WERI-Rb-1 (cell line): ENCODE measurements around the gene PHLPP1.

ENCODE experiments used
- DNase-seq: peaks from one replicate; pipeline ENCODE4 v3.0.0-alpha.2; 2020
- H3K27ac ChIP-seq: fragments of 250-450 bp; sonication (Bioruptor Pico); 2 replicates; pipeline ENCODE4 v1.5.1; 2020; ENCODE audit warnings: mild to moderate bottlenecking, moderate library complexity
- H3K27me3 ChIP-seq: fragments of 250-450 bp; sonication (Bioruptor Pico); 2 replicates; pipeline ENCODE4 v1.5.1; 2021; ENCODE audit warnings: mild to moderate bottlenecking, low read depth, moderate library complexity; ENCODE audit not compliant: insufficient read depth, severe bottlenecking
- H3K36me3 ChIP-seq: fragments of 250-450 bp; sonication (Bioruptor Pico); 2 replicates; pipeline ENCODE4 v1.5.1; 2020; ENCODE audit warnings: mild to moderate bottlenecking, moderate library complexity
- H3K4me3 ChIP-seq: 2 replicates; pipeline ENCODE4 v1.5.1; 2011; ENCODE audit warnings: low read depth, mild to moderate bottlenecking, control low read depth, low read length
- H3K9me3 ChIP-seq: fragments of 250-450 bp; sonication (Bioruptor Pico); 2 replicates; pipeline ENCODE4 v1.5.1; 2021; ENCODE audit warnings: mild to moderate bottlenecking, moderate library complexity; ENCODE audit not compliant: severe bottlenecking
- CTCF ChIP-seq: IDR thresholded peaks from 2 replicates; pipeline ENCODE4 v1.5.1; 2011; ENCODE audit warnings: low read depth, mild to moderate bottlenecking, control low read depth, inconsistent platforms, low read length

PHLPP1 gene

DNA sequence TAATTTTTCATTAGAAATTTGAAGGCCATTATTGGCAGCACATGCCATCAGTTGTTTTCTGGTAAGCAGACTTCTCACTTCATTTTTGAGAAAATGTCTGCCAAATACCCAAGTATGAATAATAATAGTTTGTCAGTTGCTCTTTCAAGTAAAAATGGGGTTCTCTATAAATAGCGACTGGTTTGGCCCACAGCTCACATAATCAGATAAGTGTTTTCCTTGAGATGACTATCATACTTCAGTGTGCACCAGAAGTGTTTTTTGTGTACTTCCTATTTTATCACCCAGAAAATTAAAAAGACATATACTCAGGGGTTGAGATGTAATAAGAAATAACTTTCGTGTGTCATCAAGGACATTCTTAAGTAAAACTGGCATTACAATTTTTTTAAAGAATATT is 147.1 kb downstream of the PHLPP1 start:
- Histone ChIP-seq H3K9me3 (no peaks in the 10 kb centered on the region), H3K27me3 (no peaks in the 10 kb centered on the region), H3K36me3 (peaks cover 6% of the 10 kb centered on the region), H3K4me3 (no peak overlapping the region), H3K27ac (no peak overlapping the region)
- TF ChIP-seq CTCF: no peak
- DNase-seq: no peak

DNA sequence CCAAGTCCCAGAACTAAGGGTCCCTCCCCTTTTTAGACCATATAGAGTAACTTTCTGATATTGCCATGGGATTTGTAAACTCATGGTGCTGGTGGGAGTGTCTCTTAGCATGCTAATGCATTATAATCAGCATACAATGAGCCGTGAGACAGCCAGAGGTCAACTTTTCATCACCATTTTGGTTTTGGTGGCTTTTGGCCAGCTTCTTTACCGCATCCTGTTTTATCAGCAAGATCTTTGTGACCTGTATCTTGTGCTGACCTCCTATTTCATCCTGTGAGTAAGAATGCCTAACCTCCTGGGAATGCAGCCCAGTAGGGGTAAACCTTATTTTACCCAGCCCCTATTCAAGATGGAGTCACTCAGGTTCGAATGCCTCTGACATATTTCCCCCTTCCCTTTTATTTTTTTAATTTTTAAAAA is 148.2 kb downstream of the PHLPP1 start:
- no peak for DNase-seq
- Histone ChIP-seq H3K27ac (no peak overlapping the region), H3K9me3 (no peaks in the 10 kb centered on the region), H3K36me3 (peaks cover 6% of the 10 kb centered on the region), H3K27me3 (no peaks in the 10 kb centered on the region), H3K4me3 (no peak overlapping the region)
- no peak for TF ChIP-seq CTCF

GRCh38 chr18:62865498-62865897 is 150.2 kb downstream of the PHLPP1 start:
- no peaks in the 10 kb centered on the region for H3K9me3 ChIP-seq
- peaks cover 6% of the 10 kb centered on the region for H3K36me3 ChIP-seq
- H3K27me3 ChIP-seq: no peaks in the 10 kb centered on the region
- H3K27ac ChIP-seq: no peak overlapping the region
- no peak for DNase-seq
- no peak overlapping the region for H3K4me3 ChIP-seq
- no peak for TF ChIP-seq CTCF

- TF ChIP-seq CTCF: no peak
- peaks cover under 1% of the 10 kb centered on the region for H3K36me3 ChIP-seq
Observed at GRCh38 chr18:62867534-62867933, 152.2 kb downstream of the PHLPP1 start.

GRCh38 chr18:62868645-62869044 is 153.3 kb downstream of the PHLPP1 start:
- DNase-seq: no peak
- no peak for TF ChIP-seq CTCF
- Histone ChIP-seq H3K36me3 (no peaks in the 10 kb centered on the region; the same call in 1 of the 2 replicates), H3K9me3 (no peaks in the 10 kb centered on the region), H3K4me3 (no peak overlapping the region), H3K27me3 (no peaks in the 10 kb centered on the region), H3K27ac (no peak overlapping the region)

More at GRCh38 chr18:62867534-62867933, 152.2 kb downstream of the PHLPP1 start:
- Histone ChIP-seq H3K27ac (no peak overlapping the region), H3K9me3 (no peaks in the 10 kb centered on the region), H3K27me3 (no peaks in the 10 kb centered on the region), H3K4me3 (no peak overlapping the region)
- DNase-seq: no peak

DNA sequence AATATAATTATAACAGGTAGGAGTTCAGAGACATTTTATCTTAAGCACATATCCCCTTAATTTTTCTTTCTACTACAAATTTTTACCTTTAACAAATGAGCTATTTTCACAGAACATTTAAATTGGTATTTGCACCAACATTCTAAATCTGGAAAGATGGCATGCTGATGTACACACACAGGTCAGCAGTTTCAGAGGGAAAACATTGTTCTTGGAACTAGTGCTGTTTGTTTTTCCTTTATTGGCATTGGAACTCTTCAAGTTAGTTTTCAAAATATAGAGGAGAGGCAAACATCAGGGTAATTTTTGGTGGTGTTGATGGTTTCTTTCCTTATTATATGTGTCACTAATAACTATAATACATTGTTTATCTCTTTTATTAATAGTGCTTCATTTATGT is 155.3 kb downstream of the PHLPP1 start:
- TF ChIP-seq CTCF: no peak

More for the DNA sequence above, 155.3 kb downstream of the PHLPP1 start:
- no peak for DNase-seq
- Histone ChIP-seq H3K4me3 (no peak overlapping the region), H3K9me3 (no peaks in the 10 kb centered on the region), H3K27ac (no peak overlapping the region), H3K27me3 (no peaks in the 10 kb centered on the region), H3K36me3 (no peaks in the 10 kb centered on the region; the same call in 1 of the 2 replicates)
